T follicular helper cell (primary cell): ENCODE results near the gene ARHGEF39.
"Not testable (repeated sequence)": the region's sequence is repeated elsewhere in the genome, so short reads cannot be mapped to it uniquely, and the experiment has no call there.

ENCODE experiments used
- DNase-seq: peaks from one replicate; pipeline ENCODE4 v3.0.0-alpha.2; 2020; ENCODE audit warnings: low read depth

The ARHGEF39 gene

GRCh38 chr9:35618325-35618727 is 46.7 kb downstream of the ARHGEF39 start, which contains the start of gene CD72:
CD72 (minus strand) TSS chr9:35618413; CDS start chr9:35618303, 110 bp downstream.
- DNase-seq, result no peak

DNA sequence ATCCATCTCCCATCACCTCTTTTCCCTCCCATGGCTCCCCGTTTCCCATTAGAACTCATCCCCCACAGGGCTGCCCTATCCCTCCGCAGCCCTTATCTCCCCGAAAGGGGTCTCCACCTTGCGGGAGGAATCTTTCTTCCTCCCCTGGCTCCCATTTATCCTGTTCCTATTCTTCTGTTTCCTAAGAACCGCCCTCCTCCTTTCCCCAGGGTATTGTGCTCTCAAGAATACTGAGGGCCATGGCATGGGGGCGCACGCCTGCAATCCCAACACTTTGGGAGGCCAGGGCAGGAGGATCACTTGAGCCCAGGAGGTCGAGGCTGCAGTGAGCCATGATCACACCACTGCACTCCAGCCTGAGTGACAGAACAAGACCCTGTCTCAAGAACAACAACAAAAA is 47.4 kb downstream of the ARHGEF39 start:
- no peak for DNase-seq

DNA sequence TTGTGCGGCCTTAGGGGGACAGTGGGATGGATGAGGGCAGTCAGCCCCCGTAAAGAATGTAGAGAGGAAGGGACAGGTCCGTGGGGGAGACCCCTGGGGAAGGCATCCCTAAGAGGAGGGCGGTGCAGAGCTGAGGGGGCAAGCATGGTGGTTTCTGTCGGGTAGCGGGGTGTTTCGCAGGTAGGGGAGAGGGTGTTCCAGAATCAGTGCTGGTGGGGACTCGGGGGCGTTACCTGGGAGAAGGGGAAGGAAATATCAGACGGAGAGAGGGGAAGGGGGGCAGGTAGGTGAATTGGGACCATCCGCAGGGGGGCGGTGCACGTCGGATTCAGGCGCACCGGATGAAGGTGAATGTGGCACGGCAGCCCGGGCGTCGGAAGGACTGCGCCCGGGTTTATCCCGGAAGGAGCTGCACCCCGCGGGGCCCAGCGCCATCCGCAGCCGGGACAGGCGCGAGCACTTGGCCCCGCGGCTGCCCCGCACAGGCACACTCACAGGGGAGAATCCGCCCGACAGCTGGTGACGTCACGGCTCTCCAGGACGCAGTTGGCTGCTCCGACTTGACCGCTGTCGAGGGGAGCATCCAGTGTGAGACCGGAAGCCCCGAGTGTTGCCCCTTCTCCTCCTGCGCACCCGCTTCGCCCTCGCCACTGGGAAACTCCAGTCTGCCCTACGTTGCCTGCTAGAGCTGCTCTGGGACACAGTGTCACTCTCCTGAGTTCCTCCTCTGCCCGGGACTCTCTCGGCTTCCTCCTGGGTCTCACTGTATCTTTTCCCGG is 48.1 kb downstream of the ARHGEF39 start:
- peak; percentile 32 for DNase-seq

DNA sequence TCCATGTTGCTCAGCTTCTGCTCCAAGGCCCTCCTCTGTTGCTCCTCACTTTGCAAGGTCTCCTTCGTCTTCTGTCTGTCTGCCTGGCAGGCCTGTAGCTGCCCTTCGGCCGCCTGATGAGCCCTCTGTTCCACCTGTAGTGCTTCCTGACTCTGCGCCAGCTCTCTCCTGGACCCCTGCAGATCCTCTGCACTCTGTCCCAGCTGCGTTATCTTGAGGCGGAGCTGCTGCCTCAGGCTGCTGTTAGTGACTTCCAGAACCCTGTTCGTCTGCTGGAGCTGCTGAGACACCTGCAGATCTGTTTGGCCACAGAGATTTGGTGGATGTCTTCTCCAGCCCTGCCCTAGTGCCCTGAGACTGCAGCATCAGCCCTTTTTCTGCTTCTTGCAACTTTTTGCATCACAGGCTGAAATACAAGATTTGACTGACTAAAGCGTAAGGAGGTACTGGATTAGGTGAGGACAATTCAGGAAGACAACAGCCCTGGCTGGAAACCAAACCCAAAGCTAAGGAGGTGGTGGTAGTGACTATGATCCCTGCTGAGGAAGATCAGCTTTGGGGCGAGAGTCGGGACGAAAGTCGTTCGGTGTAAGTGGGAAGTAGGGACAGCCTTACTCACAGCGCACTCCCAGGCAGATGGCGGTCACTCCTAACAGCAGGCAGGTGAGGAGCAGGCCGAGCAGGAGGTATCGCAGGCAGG is 48.9 kb downstream of the ARHGEF39 start:
- DNase-seq, result no peak

- no peak for DNase-seq
These were observed 52.2 kb downstream of the ARHGEF39 start for GRCh38 chr9:35612843-35613242.

DNA sequence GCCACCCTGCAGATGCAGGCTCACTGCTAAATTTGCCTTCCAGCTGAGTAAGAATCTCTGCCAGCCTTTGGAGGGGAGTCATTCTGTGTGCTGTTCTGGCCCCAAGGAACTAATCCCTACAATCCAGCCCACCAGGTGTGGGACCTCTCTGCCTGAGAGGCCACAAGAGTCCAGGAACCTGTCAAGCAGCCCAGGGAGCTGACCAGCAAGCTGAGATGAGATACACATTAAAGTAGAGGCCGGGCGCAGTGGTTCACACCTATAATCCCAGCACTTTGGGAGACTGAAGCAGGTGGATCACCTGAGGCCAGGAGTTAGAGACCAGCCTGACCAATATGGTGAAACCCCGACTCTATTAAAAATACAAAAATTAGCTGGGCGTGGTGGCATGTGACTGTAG is 52.9 kb downstream of the ARHGEF39 start:
- not testable (repeated sequence) for DNase-seq

DNA sequence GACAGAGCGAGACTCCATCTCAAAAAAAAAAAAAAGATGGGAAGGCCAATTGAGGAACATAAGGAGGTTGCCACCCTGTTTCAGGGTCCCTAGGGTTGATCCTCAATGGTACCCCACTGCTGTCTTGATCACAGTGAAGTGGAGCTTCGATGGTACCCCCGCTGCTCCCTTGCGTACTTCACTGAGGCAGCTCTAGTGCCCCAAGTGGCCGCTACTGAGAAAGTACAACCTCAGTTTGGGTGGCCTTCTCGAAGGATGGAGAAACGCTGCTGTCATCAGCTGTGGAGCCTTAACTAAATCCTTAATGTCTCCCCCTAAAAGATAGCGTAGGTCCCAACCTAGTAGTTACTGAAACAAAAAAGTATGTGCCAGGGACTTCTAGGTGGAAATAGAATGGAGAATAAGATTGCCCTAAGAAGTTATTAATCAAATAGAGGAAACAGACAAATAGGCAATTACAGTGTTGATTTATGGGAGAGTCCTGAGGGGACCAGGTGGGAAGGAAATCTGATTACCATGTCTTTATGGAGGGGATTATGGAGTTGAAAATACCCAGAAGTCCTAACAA is 53.7 kb downstream of the ARHGEF39 start:
- peak; percentile 36 for DNase-seq

DNA sequence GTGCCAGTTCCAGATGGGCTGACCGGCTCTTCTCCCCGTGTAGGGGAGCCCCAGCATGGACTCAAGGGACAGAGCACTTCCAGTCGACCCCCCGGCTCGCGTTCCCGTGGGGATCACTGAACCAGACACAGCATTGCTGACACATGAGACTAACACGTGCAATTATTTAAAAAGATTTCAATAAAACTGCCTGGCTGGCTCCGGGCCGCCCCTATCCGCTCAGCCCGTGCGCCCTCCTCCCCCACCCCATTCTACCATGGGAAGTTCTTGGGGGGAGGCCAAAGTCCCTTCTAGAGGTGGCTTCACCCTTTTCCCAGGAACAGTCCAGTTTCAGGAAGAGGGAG is 55.2 kb downstream of the ARHGEF39 start:
- DNase-seq, result no peak
